NCI-H1105 treated with DMSO at 0.1 percent for 48 hours (cell line): ENCODE data around the gene CCDC30.
"Not testable (repeated sequence)": the region's sequence is repeated elsewhere in the genome, so short reads cannot be mapped to it uniquely, and the experiment has no call there.

Experiments
- DNase-seq: peaks from one replicate; lab custom pipeline; 2025; lab: John Stamatoyannopoulos, UW

Gene CCDC30

GRCh38 chr1:42529724-42530181 lies 66.7 kb downstream of the CCDC30 start:
- DNase-seq: no peak

GRCh38 chr1:42531043-42531442 lies 68.0 kb downstream of the CCDC30 start:
- DNase-seq: no peak

- no peak for DNase-seq
Observed at GRCh38 chr1:42533101-42533863, 70.2 kb downstream of the CCDC30 start.

- no peak for DNase-seq
Observed at GRCh38 chr1:42541104-42541503, 78.0 kb downstream of the CCDC30 start.

- no peak for DNase-seq
Observed at GRCh38 chr1:42551180-42551579, 88.1 kb downstream of the CCDC30 start.

GRCh38 chr1:42551590-42551989 lies 88.5 kb downstream of the CCDC30 start:
- no peak for DNase-seq

GRCh38 chr1:42552636-42553035 lies 89.5 kb downstream of the CCDC30 start:
- DNase-seq: no peak

GRCh38 chr1:42557230-42557851 lies 94.3 kb downstream of the CCDC30 start:
- no peak for DNase-seq

- no peak for DNase-seq
Observed at GRCh38 chr1:42567038-42567437, 104.0 kb downstream of the CCDC30 start.

- no peak for DNase-seq
Observed at GRCh38 chr1:42576935-42577334, 113.8 kb downstream of the CCDC30 start.

- no peak for DNase-seq
Observed at GRCh38 chr1:42586016-42586415, 122.9 kb downstream of the CCDC30 start.

GRCh38 chr1:42587753-42588152 lies 124.7 kb downstream of the CCDC30 start:
- DNase-seq: no peak

GRCh38 chr1:42592811-42593210 lies 129.7 kb downstream of the CCDC30 start:
- no peak for DNase-seq

GRCh38 chr1:42593486-42594100 lies 130.5 kb downstream of the CCDC30 start:
- DNase-seq: no peak

- DNase-seq: no peak
Observed at GRCh38 chr1:42601472-42601871, 138.4 kb downstream of the CCDC30 start.

GRCh38 chr1:42613803-42614131 lies 150.7 kb downstream of the CCDC30 start:
- no peak for DNase-seq

- no peak for DNase-seq
Observed at GRCh38 chr1:42618866-42619265, 155.8 kb downstream of the CCDC30 start.

- no peak for DNase-seq
Observed at GRCh38 chr1:42620307-42620706, 157.2 kb downstream of the CCDC30 start.

- not testable (repeated sequence) for DNase-seq
Observed at GRCh38 chr1:42621180-42621579, 158.1 kb downstream of the CCDC30 start.

- DNase-seq: not testable (repeated sequence)
Observed at GRCh38 chr1:42627205-42627604, 164.1 kb downstream of the CCDC30 start.

- no peak for DNase-seq
Observed at GRCh38 chr1:42639116-42639515, 176.0 kb downstream of the CCDC30 start.

GRCh38 chr1:42646056-42646455 lies 183.0 kb downstream of the CCDC30 start:
- DNase-seq: no peak

GRCh38 chr1:42657201-42657600 lies 194.1 kb downstream of the CCDC30 start:
- DNase-seq: no peak
